ENCODE measurements around the gene DAW1. TPM values are rescaled to one million over a fixed set of nuclear protein-coding genes. Genes with fewer than 3 reads are reported as not detected.

DAW1 gene
- total and polyA plus RNA-seq, 10 of the 15 experiments (the other 5 are each of a cell fraction or from before 2014, with no cell fraction given): 0.04 TPM; not detected in 9

- no peak for TF ChIP-seq CEBPZ (IDR thresholded peaks at IDR 0.05; ENCODE audit: low read depth, low read length)
- no peak for TF ChIP-seq ATF2 (IDR thresholded peaks at IDR 0.05; ENCODE audit: low read length)
- TF ChIP-seq WRNIP1 (IDR thresholded peaks at IDR 0.05; ENCODE audit: borderline replicate concordance, low read depth, low read length): no peak
These were observed 101.8 kb downstream of the DAW1 start (continued) for GRCh38 chr2:227973241-227973640.

Small RNA genes lying within 50 kb of the gene (small RNA-seq; reads per million reads assigned to genes)
- not detected for gene RF00402

Other genes starting within 250 kb of the DAW1 start
- gene SCYGR5, start 204.8 kb upstream of the DAW1 start, total RNA-seq (2014; rRNA removed): not detected in 2 replicates
- not detected in 2 replicates for gene SCYGR5, start 204.8 kb upstream of the DAW1 start, total RNA-seq (2014; rRNA removed; fragmentation: Illumina TruSeq; extraction: Trizol)
- gene SCYGR5, start 204.8 kb upstream of the DAW1 start, total RNA-seq (2021): not detected in 2 replicates
- gene SCYGR5, start 204.8 kb upstream of the DAW1 start, polyA plus RNA-seq (2011; rRNA removed): not detected in 2 replicates
- not detected in 2 replicates for gene SCYGR5, start 204.8 kb upstream of the DAW1 start, polyA plus RNA-seq (2014; fragmentation: Illumina TruSeq; extraction: Trizol)
- gene SCYGR5, start 204.8 kb upstream of the DAW1 start, polyA plus RNA-seq (2014; fragmentation: Nextera tagmentation; extraction: Ambion mirVana): not detected
- gene SCYGR5, start 204.8 kb upstream of the DAW1 start, polyA plus RNA-seq (2014; rRNA removed): not detected in 2 replicates
- gene SCYGR5, start 204.8 kb upstream of the DAW1 start, polyA plus RNA-seq (2016; fragmentation: Nextera tagmentation; extraction: Ambion mirVana): not detected
- gene SLC19A3, start 153.6 kb upstream of the DAW1 start, total RNA-seq (2014; rRNA removed): 0.16 TPM in 1 of 2 replicates, not detected in the other
- gene SLC19A3, start 153.6 kb upstream of the DAW1 start, total RNA-seq (2014; rRNA removed; fragmentation: Illumina TruSeq; extraction: Trizol): not detected in 2 replicates
- gene SLC19A3, start 153.6 kb upstream of the DAW1 start, total RNA-seq (2021): not detected in 2 replicates
- gene SLC19A3, start 153.6 kb upstream of the DAW1 start, polyA plus RNA-seq (2011; rRNA removed): not detected in 2 replicates
- gene SLC19A3, start 153.6 kb upstream of the DAW1 start, polyA plus RNA-seq (2014; fragmentation: Illumina TruSeq; extraction: Trizol): not detected in 2 replicates
- gene SLC19A3, start 153.6 kb upstream of the DAW1 start, polyA plus RNA-seq (2014; fragmentation: Nextera tagmentation; extraction: Ambion mirVana): not detected
- not detected in 2 replicates for gene SLC19A3, start 153.6 kb upstream of the DAW1 start, polyA plus RNA-seq (2014; rRNA removed)
- gene SLC19A3, start 153.6 kb upstream of the DAW1 start, polyA plus RNA-seq (2016; fragmentation: Nextera tagmentation; extraction: Ambion mirVana): not detected
- not detected in 2 replicates for gene SCYGR6, start 146.9 kb upstream of the DAW1 start, total RNA-seq (2014; rRNA removed)
- gene SCYGR6, start 146.9 kb upstream of the DAW1 start, total RNA-seq (2014; rRNA removed; fragmentation: Illumina TruSeq; extraction: Trizol): not detected in 2 replicates
- not detected in 2 replicates for gene SCYGR6, start 146.9 kb upstream of the DAW1 start, total RNA-seq (2021)
- not detected in 2 replicates for gene SCYGR6, start 146.9 kb upstream of the DAW1 start, polyA plus RNA-seq (2011; rRNA removed)
- not detected in 2 replicates for gene SCYGR6, start 146.9 kb upstream of the DAW1 start, polyA plus RNA-seq (2014; fragmentation: Illumina TruSeq; extraction: Trizol)
- not detected for gene SCYGR6, start 146.9 kb upstream of the DAW1 start, polyA plus RNA-seq (2014; fragmentation: Nextera tagmentation; extraction: Ambion mirVana)
- not detected in 2 replicates for gene SCYGR6, start 146.9 kb upstream of the DAW1 start, polyA plus RNA-seq (2014; rRNA removed)
- gene SCYGR6, start 146.9 kb upstream of the DAW1 start, polyA plus RNA-seq (2016; fragmentation: Nextera tagmentation; extraction: Ambion mirVana): not detected
- not detected in 2 replicates for gene SCYGR7, start 143.3 kb upstream of the DAW1 start, total RNA-seq (2014; rRNA removed)
- not detected in 2 replicates for gene SCYGR7, start 143.3 kb upstream of the DAW1 start, total RNA-seq (2014; rRNA removed; fragmentation: Illumina TruSeq; extraction: Trizol)
- not detected in 2 replicates for gene SCYGR7, start 143.3 kb upstream of the DAW1 start, total RNA-seq (2021)
- not detected in 2 replicates for gene SCYGR7, start 143.3 kb upstream of the DAW1 start, polyA plus RNA-seq (2011; rRNA removed)
- gene SCYGR7, start 143.3 kb upstream of the DAW1 start, polyA plus RNA-seq (2014; fragmentation: Illumina TruSeq; extraction: Trizol): not detected in 2 replicates
- gene SCYGR7, start 143.3 kb upstream of the DAW1 start, polyA plus RNA-seq (2014; fragmentation: Nextera tagmentation; extraction: Ambion mirVana): not detected
- not detected in 2 replicates for gene SCYGR7, start 143.3 kb upstream of the DAW1 start, polyA plus RNA-seq (2014; rRNA removed)
- not detected for gene SCYGR7, start 143.3 kb upstream of the DAW1 start, polyA plus RNA-seq (2016; fragmentation: Nextera tagmentation; extraction: Ambion mirVana)
- gene SCYGR8, start 125.7 kb upstream of the DAW1 start, total RNA-seq (2014; rRNA removed): not detected in 2 replicates
- gene SCYGR8, start 125.7 kb upstream of the DAW1 start, total RNA-seq (2014; rRNA removed; fragmentation: Illumina TruSeq; extraction: Trizol): not detected in 2 replicates
- gene SCYGR8, start 125.7 kb upstream of the DAW1 start, total RNA-seq (2021): not detected in 2 replicates
- gene SCYGR8, start 125.7 kb upstream of the DAW1 start, polyA plus RNA-seq (2011; rRNA removed): not detected in 2 replicates
- not detected in 2 replicates for gene SCYGR8, start 125.7 kb upstream of the DAW1 start, polyA plus RNA-seq (2014; fragmentation: Illumina TruSeq; extraction: Trizol)
- gene SCYGR8, start 125.7 kb upstream of the DAW1 start, polyA plus RNA-seq (2014; fragmentation: Nextera tagmentation; extraction: Ambion mirVana): not detected
- not detected in 2 replicates for gene SCYGR8, start 125.7 kb upstream of the DAW1 start, polyA plus RNA-seq (2014; rRNA removed)
- gene SCYGR8, start 125.7 kb upstream of the DAW1 start, polyA plus RNA-seq (2016; fragmentation: Nextera tagmentation; extraction: Ambion mirVana): not detected
- gene CCL20, start 57.8 kb upstream of the DAW1 start, total RNA-seq (2014; rRNA removed): 6.9 and 9.1 TPM in 2 replicates
- 11.4 and 12.6 TPM in 2 replicates for gene CCL20, start 57.8 kb upstream of the DAW1 start, total RNA-seq (2014; rRNA removed; fragmentation: Illumina TruSeq; extraction: Trizol)
- 5.5 and 6.6 TPM in 2 replicates for gene CCL20, start 57.8 kb upstream of the DAW1 start, total RNA-seq (2021)
- gene CCL20, start 57.8 kb upstream of the DAW1 start, polyA plus RNA-seq (2011; rRNA removed): 27.4 and 39.2 TPM in 2 replicates
- 10.8 and 14.8 TPM in 2 replicates for gene CCL20, start 57.8 kb upstream of the DAW1 start, polyA plus RNA-seq (2014; fragmentation: Illumina TruSeq; extraction: Trizol)
- 10 to 100 TPM; 26.3 to 35.7 TPM for gene CCL20, start 57.8 kb upstream of the DAW1 start, polyA plus RNA-seq (2014; fragmentation: Nextera tagmentation; extraction: Ambion mirVana)
- gene CCL20, start 57.8 kb upstream of the DAW1 start, polyA plus RNA-seq (2014; rRNA removed): 7.6 and 8.3 TPM in 2 replicates
- 10 to 100 TPM; 19.7 to 19.8 TPM for gene CCL20, start 57.8 kb upstream of the DAW1 start, polyA plus RNA-seq (2016; fragmentation: Nextera tagmentation; extraction: Ambion mirVana)

All from GM12878 (cell line).